Sigmoid colon (tissue), 4 donors: Measurements from ENCODE around the gene SCUBE3.

ENCODE experiments used
- CTCF ChIP-seq, 4 experiments: fragments of 450-650 bp in 3 of 4; fragments of 200-600 bp in 1 of 4; IDR thresholded peaks; one replicate each; pipeline ENCODE4 v1.5.1; 2016 to 2019; ENCODE audit warnings: antibody characterized with exemption in 4 of 4, mild to moderate bottlenecking in 3 of 4, moderate library complexity in 2 of 4
- EP300 ChIP-seq, 4 donors: sonication (generic); formaldehyde crosslinking; IDR thresholded peaks; one replicate each; pipeline ENCODE4 v1.6.1; 2017; ENCODE audit warnings: antibody characterized with exemption in 4 of 4
- POLR2A ChIP-seq, 2 donors: fragments of 450-650 bp; IDR thresholded peaks; one replicate each; pipeline ENCODE4 v1.6.1; 2016; ENCODE audit warnings: antibody characterized with exemption in 2 of 2, mild to moderate bottlenecking in 2 of 2, moderate library complexity in 2 of 2
- POLR2AphosphoS5 ChIP-seq, 4 donors: sonication (generic); formaldehyde crosslinking; IDR thresholded peaks; one replicate each; pipeline ENCODE4 v1.6.1; 2017; ENCODE audit warnings: antibody characterized with exemption in 4 of 4

DNA sequence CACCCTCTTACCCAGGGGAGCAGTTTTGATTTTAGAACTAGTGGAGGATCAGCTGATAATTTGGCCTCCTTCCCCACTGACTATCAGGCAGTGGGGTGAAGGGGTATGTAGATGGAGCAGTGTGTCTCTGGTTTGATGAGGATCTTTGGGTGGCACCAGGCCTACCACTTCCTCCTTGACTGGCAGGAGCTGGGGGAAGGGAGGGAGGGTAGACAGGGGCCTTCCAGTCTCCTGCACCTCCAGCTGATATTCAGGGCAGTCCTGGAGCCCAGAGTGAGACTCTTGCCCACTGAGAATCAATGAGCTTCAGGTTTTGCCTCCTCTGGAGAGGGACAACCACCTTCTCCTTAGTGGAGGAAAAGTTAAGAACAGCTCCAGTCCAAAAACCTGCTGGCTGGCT is 87.1 kb downstream of the SCUBE3 start:
- TF ChIP-seq CTCF (IDR thresholded peaks at IDR 0.05) (no peak), EP300 (IDR thresholded peaks at IDR 0.05) (no peak), POLR2A (IDR thresholded peaks at IDR 0.05) (no peak), POLR2AphosphoS5 (IDR thresholded peaks at IDR 0.05) (no peak)
